ENCODE measurements around the gene EHD2. TPM values are rescaled to one million over a fixed set of nuclear protein-coding genes. Genes with fewer than 3 reads are reported as not detected.
A peak's percentile ranks its signal among the peaks of the same experiment; 100 is the strongest.

Gene EHD2
- total RNA-seq, 1 donor from 2014 or later = 159 TPM

- Mint-ChIP-seq H3K27ac (ENCODE audit: unreplicated experiment) (no peak overlapping the region), H3K4me1 (ENCODE audit: low read depth, unreplicated experiment) (no peaks in the 10 kb centered on the region), H3K4me3 (ENCODE audit: unreplicated experiment) (no peak overlapping the region), H3K36me3 (ENCODE audit: low read depth, unreplicated experiment) (peaks cover 4% of the 10 kb centered on the region), H3K27me3 (ENCODE audit: low read depth, unreplicated experiment) (no peaks in the 10 kb centered on the region), H3K9me3 (ENCODE audit: unreplicated experiment) (no peaks in the 10 kb centered on the region)
- Histone ChIP-seq H3K4me2 (ENCODE audit: low read length) (no peak overlapping the region), H4K20me1 (ENCODE audit: insufficient read depth, low read length) (peaks cover 60% of the 10 kb centered on the region), H3K36me3 (ENCODE audit: insufficient read depth, low read length) (peaks cover 5% of the 10 kb centered on the region), H3K79me2 (ENCODE audit: insufficient read depth, low read length) (peaks cover 9% of the 10 kb centered on the region), H3K4me1 (ENCODE audit: insufficient read depth, low read length) (no peaks in the 10 kb centered on the region), H3K4me3 (ENCODE audit: insufficient read depth, low read depth, low read length) (no peak overlapping the region), H3K27me3 (ENCODE audit: insufficient read depth, low read length) (no peaks in the 10 kb centered on the region), H3K9me3 (ENCODE audit: insufficient read depth, low read depth, low read length) (no peaks in the 10 kb centered on the region), H3K9ac (ENCODE audit: low read length) (no peak overlapping the region), H3K27ac (ENCODE audit: low read depth, low read length) (no peak overlapping the region), H2AFZ (ENCODE audit: low read depth, low read length) (no peak overlapping the region)
- FAIRE-seq (no peak), DNase-seq (ENCODE audit: low read depth) (no peak)
- no peak for TF ChIP-seq EZH2 (IDR thresholded peaks at IDR 0.05; ENCODE audit: insufficient read depth, low read length)
- no peak for TF ChIP-seq CTCF (IDR thresholded peaks at IDR 0.05; ENCODE audit: insufficient read depth, low read depth, low read length)
These were observed 22.1 kb upstream of the EHD2 start for GRCh38 chr19:47691090-47691489.

GRCh38 chr19:47691782-47692181, 21.4 kb upstream of the EHD2 start:
- TF ChIP-seq CTCF (IDR thresholded peaks at IDR 0.05; ENCODE audit: insufficient read depth, low read depth, low read length) (no peak), EZH2 (IDR thresholded peaks at IDR 0.05; ENCODE audit: insufficient read depth, low read length) (no peak)
- H3K79me2 ChIP-seq (ENCODE audit: insufficient read depth, low read length) = peaks cover 9% of the 10 kb centered on the region
- DNase-seq (ENCODE audit: low read depth) (no peak), FAIRE-seq (no peak)
- Mint-ChIP-seq H3K27me3 (ENCODE audit: low read depth, unreplicated experiment) (no peaks in the 10 kb centered on the region), H3K4me3 (ENCODE audit: unreplicated experiment) (no peak overlapping the region), H3K27ac (ENCODE audit: unreplicated experiment) (peak overlapping the region; percentile 62), H3K9me3 (ENCODE audit: unreplicated experiment) (no peaks in the 10 kb centered on the region), H3K4me1 (ENCODE audit: low read depth, unreplicated experiment) (no peaks in the 10 kb centered on the region), H3K36me3 (ENCODE audit: low read depth, unreplicated experiment) (peaks cover 4% of the 10 kb centered on the region)
- no peaks in the 10 kb centered on the region for H3K4me1 ChIP-seq (ENCODE audit: insufficient read depth, low read length)
- no peaks in the 10 kb centered on the region for H3K27me3 ChIP-seq (ENCODE audit: insufficient read depth, low read length)
- H3K27ac ChIP-seq (ENCODE audit: low read depth, low read length) = no peak overlapping the region
- peaks cover 54% of the 10 kb centered on the region for H4K20me1 ChIP-seq (ENCODE audit: insufficient read depth, low read length)
- no peak overlapping the region for H2AFZ ChIP-seq (ENCODE audit: low read depth, low read length)
- no peaks in the 10 kb centered on the region for H3K9me3 ChIP-seq (ENCODE audit: insufficient read depth, low read depth, low read length)
- peaks cover 5% of the 10 kb centered on the region for H3K36me3 ChIP-seq (ENCODE audit: insufficient read depth, low read length)
- no peak overlapping the region for H3K4me3 ChIP-seq (ENCODE audit: insufficient read depth, low read depth, low read length)
- H3K9ac ChIP-seq (ENCODE audit: low read length) = no peak overlapping the region
- H3K4me2 ChIP-seq (ENCODE audit: low read length) = no peak overlapping the region

GRCh38 chr19:47693489-47693888, 19.7 kb upstream of the EHD2 start:
- H3K9me3 ChIP-seq (ENCODE audit: insufficient read depth, low read depth, low read length) = no peaks in the 10 kb centered on the region
- no peak overlapping the region for H3K4me2 ChIP-seq (ENCODE audit: low read length)
- Mint-ChIP-seq H3K4me1 (ENCODE audit: low read depth, unreplicated experiment) (no peaks in the 10 kb centered on the region), H3K4me3 (ENCODE audit: unreplicated experiment) (no peak overlapping the region), H3K36me3 (ENCODE audit: low read depth, unreplicated experiment) (peaks cover 4% of the 10 kb centered on the region), H3K27ac (ENCODE audit: unreplicated experiment) (no peak overlapping the region), H3K9me3 (ENCODE audit: unreplicated experiment) (no peaks in the 10 kb centered on the region), H3K27me3 (ENCODE audit: low read depth, unreplicated experiment) (no peaks in the 10 kb centered on the region)
- peaks cover 9% of the 10 kb centered on the region for H3K79me2 ChIP-seq (ENCODE audit: insufficient read depth, low read length)
- no peak overlapping the region for H2AFZ ChIP-seq (ENCODE audit: low read depth, low read length)
- H4K20me1 ChIP-seq (ENCODE audit: insufficient read depth, low read length) = peaks cover 45% of the 10 kb centered on the region
- no peak for DNase-seq (ENCODE audit: low read depth)
- H3K27ac ChIP-seq (ENCODE audit: low read depth, low read length) = no peak overlapping the region
- no peak for TF ChIP-seq CTCF (IDR thresholded peaks at IDR 0.05; ENCODE audit: insufficient read depth, low read depth, low read length)
- TF ChIP-seq EZH2 (IDR thresholded peaks at IDR 0.05; ENCODE audit: insufficient read depth, low read length) = no peak
- FAIRE-seq = no peak
- H3K9ac ChIP-seq (ENCODE audit: low read length) = no peak overlapping the region
- H3K27me3 ChIP-seq (ENCODE audit: insufficient read depth, low read length) = no peaks in the 10 kb centered on the region
- H3K4me3 ChIP-seq (ENCODE audit: insufficient read depth, low read depth, low read length) = no peak overlapping the region
- H3K4me1 ChIP-seq (ENCODE audit: insufficient read depth, low read length) = no peaks in the 10 kb centered on the region
- peaks cover 5% of the 10 kb centered on the region for H3K36me3 ChIP-seq (ENCODE audit: insufficient read depth, low read length)

Measured in astrocyte (in vitro differentiated cells and primary cell).